D341Med (cell line): ENCODE results near the gene BCAT1.

Experiments used
- DNase-seq: peaks from one replicate; pipeline ENCODE4 v3.0.0; 2012; ENCODE audit warnings: low spot score

Gene BCAT1

DNA sequence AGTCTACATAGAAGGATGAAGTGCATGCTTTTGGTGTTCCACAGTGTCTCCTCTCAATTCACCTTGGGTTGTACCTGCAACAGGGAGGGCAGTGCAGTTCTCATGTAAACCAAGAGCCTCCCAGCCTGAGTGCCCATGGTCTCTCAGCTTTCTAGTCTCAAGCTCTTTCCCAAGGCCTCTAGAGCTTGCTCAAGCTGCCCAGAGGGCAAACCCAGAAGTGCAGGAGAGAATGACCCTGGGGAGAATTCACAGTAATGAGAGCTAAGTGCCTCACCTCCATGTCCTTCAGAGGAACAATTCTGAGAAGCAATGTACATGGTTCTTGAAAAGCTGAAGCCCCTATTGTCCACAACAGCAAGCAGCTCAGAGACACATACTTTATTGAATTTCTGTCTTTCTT is 180.5 kb downstream of the BCAT1 start:
- DNase-seq = no peak

DNA sequence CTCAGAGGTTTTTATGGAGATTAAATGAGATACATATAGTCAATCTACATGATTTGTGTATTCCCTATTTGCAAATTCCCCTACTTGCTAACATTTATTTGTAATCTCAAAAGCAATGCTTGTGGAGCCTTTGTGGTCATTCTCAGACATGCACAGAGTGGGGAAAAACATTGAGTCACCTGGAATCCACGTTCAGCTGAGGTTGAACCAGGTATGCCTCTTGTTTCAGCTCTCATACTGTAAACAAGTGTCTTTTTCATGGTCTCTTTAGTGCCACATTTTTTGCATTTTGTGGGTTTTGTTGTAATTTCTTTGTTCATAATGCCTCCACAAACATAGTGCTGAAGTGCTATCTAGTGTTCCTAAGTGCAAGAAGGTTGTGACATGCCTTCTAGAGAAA is 181.9 kb downstream of the BCAT1 start:
- no peak for DNase-seq

DNA sequence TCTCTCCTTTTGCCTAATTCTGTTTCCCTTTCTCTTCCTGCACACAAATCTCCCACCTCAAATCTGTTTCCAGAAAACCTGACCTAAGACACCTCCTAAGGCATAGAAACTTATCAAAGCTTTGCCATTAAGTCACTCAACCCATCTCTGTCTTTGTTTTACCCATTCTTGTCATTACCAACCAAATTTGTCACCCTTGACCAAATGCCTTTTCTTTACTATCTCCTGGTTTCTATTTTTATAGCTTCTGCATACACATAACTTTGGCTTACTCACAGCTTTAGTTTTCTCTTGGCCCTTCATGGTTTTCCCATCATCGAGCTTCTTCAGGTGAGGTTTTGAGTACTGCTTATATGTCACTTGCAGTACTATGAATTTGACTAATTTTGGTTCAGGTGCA is 184.2 kb downstream of the BCAT1 start:
- DNase-seq = no peak

DNA sequence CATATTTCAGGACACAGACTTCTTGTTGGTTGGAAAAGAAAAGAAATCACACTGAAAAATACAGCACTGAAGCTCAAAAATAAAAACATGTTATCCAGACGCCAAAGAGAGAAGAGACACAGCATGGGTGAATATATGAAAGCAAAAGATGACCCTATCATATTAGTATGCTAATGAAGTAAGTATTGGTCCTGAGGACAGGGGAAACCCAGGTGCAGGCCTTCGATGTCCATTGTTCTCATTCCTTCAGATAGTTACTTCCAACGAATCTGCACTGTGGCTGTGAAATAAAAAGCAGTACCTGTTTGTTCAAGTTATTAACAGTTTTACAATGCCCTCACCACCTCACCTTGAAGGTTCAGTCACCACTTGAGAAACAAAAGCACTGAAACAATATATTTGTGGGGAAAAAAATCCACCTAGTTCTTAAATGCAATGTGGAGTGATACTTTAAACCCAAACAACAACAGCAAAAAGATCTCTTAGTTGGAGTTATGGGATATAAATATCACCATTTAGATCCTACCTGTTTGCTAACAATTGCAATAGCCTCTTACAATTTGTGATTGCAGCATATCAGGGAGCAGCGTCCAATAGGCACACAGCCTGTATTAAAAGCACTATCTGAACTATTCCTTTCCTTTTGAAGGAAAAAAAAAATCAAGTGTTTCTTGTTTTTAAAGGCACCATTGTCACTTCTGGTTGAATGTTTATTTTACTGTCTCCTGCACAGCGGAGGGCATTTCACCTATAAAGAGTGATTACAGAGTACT is 188.1 kb downstream of the BCAT1 start:
- DNase-seq = no peak

DNA sequence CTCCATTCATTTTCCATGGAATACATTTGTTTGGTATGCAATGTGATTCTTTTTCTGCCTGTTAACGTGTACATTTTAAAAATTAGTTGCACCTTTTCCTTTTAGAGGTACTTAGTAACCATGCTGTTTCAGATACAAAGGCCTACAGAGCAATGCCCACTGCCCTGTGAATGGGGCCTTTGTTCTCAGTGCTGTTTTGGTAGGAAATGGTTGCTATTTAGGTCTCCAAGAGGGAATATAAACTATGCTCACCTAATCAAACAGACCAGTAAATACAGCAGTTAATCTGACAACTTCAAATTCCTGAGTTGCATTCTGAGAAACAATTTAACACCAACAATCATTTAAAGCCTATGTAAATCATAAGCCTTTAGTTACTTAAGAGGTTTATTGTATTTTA is 188.7 kb downstream of the BCAT1 start:
- DNase-seq = no peak
